GM08714 (cell line): ENCODE data around the gene UBASH3A.

ENCODE experiments used
- H3K4me3 ChIP-seq: fragments of 200-500 bp; sonication (Bioruptor generic); 2 replicates; pipeline ENCODE4 v1.5.1; 2014; ENCODE audit warnings: mild to moderate bottlenecking, low read length, inconsistent platforms
- ZNF274 ChIP-seq: IDR thresholded peaks from 2 replicates; pipeline ENCODE4 v1.6.1; 2012; ENCODE audit warnings: mild to moderate bottlenecking, low read depth, low read length

The UBASH3A gene

DNA sequence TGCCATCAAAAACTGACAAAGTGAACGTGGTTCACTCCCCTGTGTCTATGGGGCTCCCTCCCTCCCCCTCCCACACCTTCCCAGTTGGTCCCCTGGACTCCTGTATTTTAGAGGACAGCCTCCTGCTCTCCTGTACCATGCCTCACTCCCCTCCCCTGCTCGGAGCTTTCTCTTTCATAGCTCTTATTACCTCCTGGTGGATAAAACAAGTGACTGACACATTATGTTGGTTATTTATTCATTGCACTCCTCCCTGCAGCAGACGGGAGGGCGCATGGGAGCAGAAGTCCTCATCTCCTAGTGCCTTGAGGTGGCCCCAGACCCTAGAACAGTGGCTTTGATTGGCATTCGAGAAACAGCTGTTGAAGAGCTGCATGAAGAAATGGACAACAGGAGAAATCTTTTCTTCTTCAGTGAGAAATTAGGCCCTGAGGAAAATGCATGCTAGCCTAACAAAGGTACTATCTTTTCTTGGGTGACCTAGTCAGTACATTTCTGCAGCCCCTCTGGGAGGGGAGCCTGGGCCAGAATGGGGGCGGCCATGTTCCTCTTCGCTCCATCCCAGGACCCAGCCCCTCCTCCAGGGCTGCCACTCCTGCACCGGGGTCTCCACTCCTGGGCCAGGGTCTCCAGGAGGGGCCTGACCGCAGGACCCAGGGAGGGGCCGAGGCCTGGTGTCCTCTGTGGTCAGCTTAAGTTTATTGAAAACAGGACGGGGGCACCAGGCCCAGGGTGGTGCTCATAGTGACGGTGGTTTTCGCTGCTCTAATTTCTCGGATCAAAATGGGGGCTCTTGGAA is 36.1 kb upstream of the UBASH3A start:
- TF ChIP-seq ZNF274, result no peak
- H3K4me3 ChIP-seq, result no peak overlapping the region

DNA sequence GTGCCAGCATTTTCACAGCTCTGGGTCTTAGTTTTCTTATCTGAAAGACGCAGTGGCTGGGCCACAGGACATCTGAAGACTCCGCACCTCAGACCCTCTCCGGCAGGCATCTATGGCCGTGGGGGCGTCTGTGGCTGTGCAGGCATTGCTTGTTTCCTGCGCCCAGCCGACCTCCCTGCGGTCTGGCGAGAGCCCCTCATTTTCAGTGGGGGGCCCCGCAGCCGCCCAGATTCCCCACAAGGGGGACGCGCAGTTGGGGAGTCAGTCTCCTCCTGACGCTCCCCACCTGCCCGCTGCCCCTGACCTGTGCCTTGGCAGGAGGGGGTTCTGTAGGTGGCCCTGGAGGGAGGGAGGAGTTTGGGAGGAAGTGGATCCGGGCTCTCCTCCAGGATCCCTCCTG is 33.9 kb upstream of the UBASH3A start:
- no peak for TF ChIP-seq ZNF274
- no peak overlapping the region for H3K4me3 ChIP-seq

DNA sequence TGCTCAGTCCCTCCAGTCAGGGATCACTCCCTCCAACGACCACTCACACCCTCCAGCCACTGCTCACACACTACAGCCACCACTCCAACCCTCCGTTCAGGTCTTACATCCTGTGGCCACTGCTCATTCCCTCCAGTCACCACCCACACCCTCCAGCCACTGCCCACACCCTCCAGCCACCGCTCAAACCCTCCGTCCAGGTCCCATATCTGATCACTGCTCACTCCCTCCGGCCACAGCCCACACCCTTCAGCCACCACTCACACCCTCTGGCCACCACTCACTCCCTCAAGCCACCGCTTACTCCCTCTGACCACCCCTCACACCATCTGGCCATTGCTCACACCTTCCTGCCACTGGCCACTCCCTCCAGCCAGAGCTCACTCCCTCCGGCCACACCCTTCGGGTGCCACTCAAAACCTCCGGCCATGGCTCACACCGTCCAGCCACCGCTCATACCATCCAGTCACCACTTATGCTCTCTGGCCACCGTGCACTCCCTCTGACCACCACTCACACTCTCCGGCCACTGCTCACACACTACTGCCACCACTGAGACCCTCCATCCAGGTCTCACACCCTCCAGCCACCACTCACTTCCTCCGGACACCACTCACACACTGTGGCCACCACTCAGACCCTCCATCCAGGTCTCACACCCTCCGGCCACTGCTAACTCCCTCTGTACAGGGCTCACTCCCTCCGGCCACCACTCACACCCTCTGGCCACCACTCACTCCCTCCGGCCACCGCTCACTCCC is 32.6 kb upstream of the UBASH3A start:
- no peak for TF ChIP-seq ZNF274
- H3K4me3 ChIP-seq, result no peak overlapping the region

DNA sequence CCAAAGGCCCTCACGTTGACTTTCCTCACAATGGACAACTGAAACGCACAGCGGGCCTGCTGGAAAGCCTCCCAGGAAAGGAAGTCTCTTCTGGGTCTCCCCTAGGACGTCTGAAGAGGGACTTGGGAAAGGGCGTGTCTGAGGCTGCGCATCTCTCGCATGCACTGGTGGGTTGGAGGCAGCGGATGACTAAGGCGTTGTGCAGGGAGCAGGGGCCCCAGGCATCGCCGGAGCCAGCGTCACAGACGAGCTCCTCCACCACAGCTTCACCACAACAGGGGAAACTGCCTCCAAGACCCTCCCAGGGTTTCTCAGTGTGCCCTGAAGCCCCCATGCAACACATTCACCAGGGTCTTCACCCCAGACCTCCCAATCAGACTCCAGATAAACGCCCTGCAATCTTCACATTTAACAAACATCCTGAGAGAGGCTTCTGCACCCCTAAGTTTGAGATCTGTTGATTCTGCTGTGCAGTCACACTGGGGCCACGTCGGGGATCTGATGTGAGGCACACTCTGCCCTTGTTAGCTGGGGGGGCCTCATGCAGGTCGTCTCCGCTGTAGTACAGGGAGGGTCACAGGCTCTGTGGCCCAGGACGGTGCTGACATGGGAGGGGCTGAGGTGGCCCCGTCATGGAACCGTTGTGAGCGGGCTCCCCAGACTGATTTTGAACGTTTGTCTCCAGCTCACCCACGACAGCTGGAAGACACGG is 30.4 kb upstream of the UBASH3A start:
- no peak overlapping the region for H3K4me3 ChIP-seq
- no peak for TF ChIP-seq ZNF274

DNA sequence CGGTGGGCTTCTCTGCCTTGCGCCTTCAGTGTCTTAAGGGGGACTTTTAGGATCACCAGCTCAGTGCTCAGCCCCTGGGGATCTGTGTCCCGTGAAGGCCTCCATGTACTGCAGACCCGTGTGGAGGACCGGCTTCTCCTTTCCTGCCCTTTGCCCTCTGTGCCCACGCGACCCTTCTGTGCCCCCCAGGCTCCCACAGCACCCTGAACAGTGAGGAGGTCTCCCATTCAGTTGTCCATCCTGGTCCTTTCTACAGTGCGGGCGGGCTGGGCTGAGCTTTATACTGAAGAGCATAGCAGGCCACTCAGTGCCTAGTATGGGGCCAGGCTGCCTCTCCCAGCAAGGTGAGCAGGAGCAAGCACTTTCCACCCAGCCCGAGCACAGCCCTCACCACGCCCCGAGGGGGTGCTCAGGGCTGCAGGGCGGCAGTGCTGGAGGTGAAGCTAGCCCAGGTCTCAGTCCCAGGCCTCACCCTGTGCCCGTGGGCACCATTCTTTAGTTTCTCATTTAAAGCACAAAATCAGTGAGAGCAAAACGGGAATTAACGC is 29.7 kb upstream of the UBASH3A start:
- no peak for TF ChIP-seq ZNF274
- no peak overlapping the region for H3K4me3 ChIP-seq

DNA sequence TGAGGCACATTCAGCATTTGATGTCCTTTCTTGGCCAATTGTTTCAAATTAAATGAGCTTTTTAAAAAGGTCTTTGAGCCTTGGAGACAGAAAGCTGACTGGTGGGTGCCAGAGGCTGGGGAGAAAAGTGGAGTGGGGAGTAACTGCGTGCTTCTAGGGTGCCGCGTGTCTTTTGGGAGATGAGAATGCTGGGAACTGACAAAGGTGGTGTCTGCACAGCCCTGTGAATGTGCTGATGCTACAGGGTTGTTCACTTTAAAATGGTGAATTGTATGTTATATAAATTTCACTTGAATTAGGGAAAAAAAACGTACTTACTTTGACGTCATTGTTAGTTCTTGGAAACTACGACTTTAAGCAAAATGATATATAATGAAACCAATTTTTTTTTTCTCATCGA is 29.2 kb upstream of the UBASH3A start:
- no peak for TF ChIP-seq ZNF274

DNA sequence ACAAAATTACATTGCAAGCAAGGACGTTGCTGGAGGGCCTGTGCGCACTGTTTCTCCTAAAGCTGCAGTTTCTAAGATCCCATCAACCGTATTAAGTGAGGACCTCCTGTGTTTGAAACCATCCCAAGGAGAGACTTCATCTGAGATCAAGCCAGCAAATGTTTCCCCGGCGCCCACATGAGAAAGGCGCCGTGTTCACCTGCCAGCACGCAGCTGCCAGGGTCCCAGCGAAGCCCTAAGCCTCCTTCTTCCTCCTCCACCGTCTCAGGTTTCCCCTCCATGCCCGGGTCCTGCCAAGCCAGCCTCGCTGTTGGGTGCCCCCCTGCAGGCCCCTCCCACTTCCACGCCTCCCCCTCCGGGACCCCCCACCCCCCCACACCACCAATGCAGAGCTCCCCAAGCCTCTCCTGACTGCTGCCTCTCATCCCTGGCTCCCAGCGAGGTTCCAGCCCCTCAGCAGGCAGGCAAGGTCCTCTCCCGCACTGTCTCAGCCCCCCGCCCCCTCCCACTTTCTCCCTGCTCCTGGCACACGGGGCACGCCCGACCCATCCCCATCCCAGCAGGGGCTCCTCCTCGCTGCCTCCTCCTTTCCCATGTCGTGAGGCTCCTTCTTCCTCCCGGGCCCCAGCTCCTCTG is 28.7 kb upstream of the UBASH3A start:
- H3K4me3 ChIP-seq, result no peak overlapping the region
- no peak for TF ChIP-seq ZNF274

More for the DNA sequence above, 29.2 kb upstream of the UBASH3A start:
- H3K4me3 ChIP-seq, result no peak overlapping the region

DNA sequence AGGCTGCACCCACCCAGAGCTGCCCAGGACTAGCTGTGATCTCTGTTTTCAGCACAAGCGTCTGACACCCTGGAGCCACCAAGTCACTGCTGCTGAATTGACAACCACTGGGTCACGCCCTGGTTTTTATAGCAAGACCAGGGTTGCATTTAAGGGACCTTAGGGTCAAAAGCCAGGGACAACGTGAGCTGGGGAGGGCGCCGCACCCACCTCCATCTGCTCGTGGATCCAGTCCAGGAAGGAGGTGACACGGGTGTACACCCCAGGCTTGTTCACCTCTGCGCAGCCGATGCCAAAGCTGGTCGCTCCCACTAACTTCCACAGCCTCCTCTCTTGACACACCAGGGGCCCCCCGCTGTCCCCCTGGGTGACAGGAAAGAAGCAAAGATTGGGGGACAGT is 28.2 kb upstream of the UBASH3A start:
- TF ChIP-seq ZNF274, result no peak
- no peak overlapping the region for H3K4me3 ChIP-seq

DNA sequence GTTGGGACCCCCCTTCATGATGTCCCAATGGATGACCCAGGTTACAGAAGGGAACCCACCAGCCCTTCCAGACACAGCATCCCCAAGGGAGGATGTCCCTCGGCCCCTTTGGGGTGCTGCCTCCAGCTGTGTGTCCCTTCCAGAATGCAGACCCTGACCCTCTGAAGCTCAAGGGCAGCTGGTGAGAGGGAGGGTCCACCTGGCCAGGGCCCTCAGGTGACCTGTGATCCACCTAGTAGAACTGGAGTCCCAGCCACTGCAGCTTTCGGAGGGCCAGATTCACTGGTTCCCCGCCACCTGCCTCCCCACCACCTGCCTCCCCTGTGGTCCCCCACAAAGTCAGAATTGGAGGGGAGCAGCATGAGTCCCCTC is 27.8 kb upstream of the UBASH3A start:
- H3K4me3 ChIP-seq, result no peak overlapping the region
- no peak for TF ChIP-seq ZNF274

DNA sequence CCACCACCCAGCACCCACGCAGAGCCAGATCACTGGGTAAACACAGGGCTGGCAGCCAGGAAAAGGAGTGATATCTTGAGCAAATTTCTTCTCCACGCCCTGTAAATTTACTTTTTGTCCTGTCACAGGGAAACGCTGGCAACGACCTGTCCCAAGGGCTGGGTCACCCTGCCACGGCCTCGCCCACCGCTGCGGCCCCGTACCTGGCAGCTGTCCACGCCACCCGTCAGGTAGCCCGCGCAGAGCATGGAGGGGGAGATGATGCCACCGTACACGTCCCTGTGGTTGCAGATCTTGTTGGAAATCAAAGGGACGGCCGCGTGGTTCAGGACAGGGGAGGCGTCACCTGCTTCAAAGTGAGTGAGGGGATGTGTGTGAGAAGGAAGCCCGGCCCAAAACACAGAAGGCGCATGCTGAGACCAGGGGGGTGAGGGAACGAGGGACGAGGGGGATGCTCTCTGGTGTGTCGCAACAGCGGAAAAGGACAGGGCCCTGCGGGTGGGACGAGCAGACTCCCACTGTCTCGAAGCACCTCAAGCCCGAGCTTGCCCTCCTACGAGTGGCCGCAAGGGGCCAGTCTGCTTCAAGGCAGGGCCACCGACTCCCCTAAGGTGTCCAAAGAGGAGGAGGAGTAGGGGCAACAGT is 27.2 kb upstream of the UBASH3A start:
- no peak for TF ChIP-seq ZNF274

DNA sequence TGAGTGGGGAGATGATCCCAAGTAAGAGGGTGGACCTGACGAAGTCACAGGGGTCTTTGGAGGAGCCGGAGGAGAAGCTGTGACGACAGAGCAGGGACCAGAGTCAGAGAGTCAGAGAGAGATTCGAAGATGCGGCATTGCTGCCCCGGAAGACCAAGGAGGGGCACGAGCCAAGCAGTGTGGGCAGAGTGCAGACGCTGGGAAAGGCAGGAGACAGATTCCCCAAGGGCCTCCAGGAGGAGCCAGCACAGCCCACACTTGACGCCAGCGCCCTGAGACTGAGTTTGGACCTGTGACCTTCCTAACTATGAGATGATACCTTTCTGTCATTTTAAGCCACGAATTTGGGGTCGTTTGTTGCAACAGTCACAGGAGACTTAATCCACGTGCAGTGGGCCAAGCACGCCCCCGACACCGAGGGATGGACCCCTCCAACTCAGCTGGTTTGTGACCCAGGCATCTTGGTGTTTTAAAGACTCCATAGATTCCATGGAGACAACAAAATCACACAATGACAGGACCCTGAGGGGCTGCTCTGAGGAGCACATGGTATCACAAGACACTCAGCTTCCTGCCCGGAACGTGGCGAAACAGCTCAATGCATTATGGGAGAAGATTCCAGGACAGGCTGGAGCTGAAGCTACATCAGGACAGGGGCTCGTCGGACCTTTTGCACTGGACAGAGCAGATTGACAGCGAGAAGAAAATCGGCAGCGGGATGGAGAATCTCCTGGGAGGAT is 26.3 kb upstream of the UBASH3A start:
- no peak overlapping the region for H3K4me3 ChIP-seq
- no peak for TF ChIP-seq ZNF274

More for the DNA sequence above, 27.2 kb upstream of the UBASH3A start:
- H3K4me3 ChIP-seq, result no peak overlapping the region

DNA sequence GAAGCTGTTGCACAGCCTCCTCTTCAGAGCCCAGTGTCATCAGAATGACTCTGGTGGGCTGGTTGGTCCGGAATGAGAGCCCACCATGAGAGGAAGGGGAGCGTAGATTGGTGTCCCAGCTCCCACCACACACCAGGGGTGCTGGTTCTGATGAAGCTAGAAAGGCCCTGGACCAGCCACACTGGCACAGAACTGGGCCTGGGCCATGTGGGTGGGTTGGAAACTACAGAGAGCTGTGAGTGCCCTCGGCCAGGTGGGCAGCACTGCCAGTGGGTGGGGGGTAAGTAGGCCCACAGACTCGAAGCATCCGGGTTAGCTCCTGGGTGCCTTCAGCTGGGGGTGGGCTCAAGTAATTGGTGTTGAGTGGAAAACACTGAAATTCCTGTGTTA is 25.8 kb upstream of the UBASH3A start:
- no peak for TF ChIP-seq ZNF274
- no peak overlapping the region for H3K4me3 ChIP-seq

DNA sequence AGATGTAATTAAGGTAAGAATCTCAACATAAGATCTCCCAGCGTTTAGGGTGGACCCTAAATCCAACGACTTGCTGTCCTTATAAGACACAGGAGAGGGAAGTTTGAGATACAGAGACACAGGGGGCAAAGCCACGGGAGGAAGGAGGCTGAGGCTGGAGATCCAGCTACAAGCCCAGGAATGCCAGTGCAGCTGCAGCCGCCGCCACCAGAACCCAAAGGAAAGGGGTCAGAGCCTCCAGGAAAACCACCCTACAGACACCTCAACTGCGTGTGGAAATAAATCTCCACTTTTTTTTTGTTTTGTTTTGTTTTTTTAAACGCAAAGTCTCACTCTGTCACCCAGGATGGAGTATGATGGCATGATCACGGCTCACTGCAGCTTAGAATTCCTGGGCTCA is 25.3 kb upstream of the UBASH3A start:
- H3K4me3 ChIP-seq, result no peak overlapping the region
- TF ChIP-seq ZNF274, result no peak
